HEK293T (cell line): ENCODE data around the gene ZNF215.

Experiments used
- CTCF ChIA-PET: fragments of 350-600 bp; formaldehyde crosslinking; extraction: SDS; loops from one replicate; lab custom pipeline; 2021; ENCODE audit warnings: antibody characterized with exemption, inconsistent platforms; lab: Yijun Ruan, JAX
- POLR2A ChIA-PET: fragments of 350-600 bp; formaldehyde crosslinking; extraction: SDS; loops from one replicate; lab custom pipeline; 2020; ENCODE audit warnings: antibody characterized with exemption, inconsistent platforms; lab: Yijun Ruan, JAX
- DNase-seq: peaks from one replicate; pipeline ENCODE4 v3.0.0; 2012; ENCODE audit warnings: mixed read lengths; ENCODE audit errors: extremely low spot score
- ARNT ChIP-seq: fragments of 450-650 bp; IDR thresholded peaks from 2 replicates; pipeline ENCODE4 v1.6.1; 2017; ENCODE audit warnings: mild to moderate bottlenecking
- BHLHE40 ChIP-seq: fragments of 450-650 bp; IDR thresholded peaks from 2 replicates; pipeline ENCODE4 v1.6.1; 2016; ENCODE audit warnings: mild to moderate bottlenecking, moderate library complexity, borderline replicate concordance
- CTBP1 ChIP-seq: fragments of 450-650 bp; IDR thresholded peaks from 2 replicates; pipeline ENCODE4 v1.6.1; 2016; ENCODE audit warnings: borderline replicate concordance
- ELF4 ChIP-seq: fragments of 450-650 bp; IDR thresholded peaks from 2 replicates; pipeline ENCODE4 v1.6.1; 2017; ENCODE audit warnings: antibody characterized with exemption
- FOXA1 ChIP-seq: fragments of 450-650 bp; IDR thresholded peaks from 2 replicates; pipeline ENCODE4 v1.6.1; 2016; ENCODE audit warnings: mild to moderate bottlenecking
- FOXK2 ChIP-seq: fragments of 450-650 bp; IDR thresholded peaks from 2 replicates; pipeline ENCODE4 v1.6.1; 2016; ENCODE audit warnings: mild to moderate bottlenecking
- FOXM1 ChIP-seq: fragments of 450-650 bp; IDR thresholded peaks from 2 replicates; pipeline ENCODE4 v1.6.1; 2017; ENCODE audit warnings: mild to moderate bottlenecking, borderline replicate concordance
- HDGF ChIP-seq: fragments of 450-650 bp; IDR thresholded peaks from 2 replicates; pipeline ENCODE4 v1.6.1; 2017; ENCODE audit warnings: antibody characterized with exemption, borderline replicate concordance
- L3MBTL2 ChIP-seq: fragments of 450-650 bp; conservative IDR thresholded peaks from 2 replicates; pipeline ENCODE4 v1.6.1; 2016; ENCODE audit warnings: mild to moderate bottlenecking
- LEF1 ChIP-seq: fragments of 450-650 bp; IDR thresholded peaks from 2 replicates; pipeline ENCODE4 v1.6.1; 2017; ENCODE audit warnings: mild to moderate bottlenecking, borderline replicate concordance
- NFRKB ChIP-seq: fragments of 450-650 bp; IDR thresholded peaks from 2 replicates; pipeline ENCODE4 v1.6.1; 2016; ENCODE audit warnings: mild to moderate bottlenecking, moderate library complexity
- SP1 ChIP-seq: fragments of 450-650 bp; IDR thresholded peaks from 2 replicates; pipeline ENCODE4 v1.6.1; 2017
- SUZ12 ChIP-seq: fragments of 450-650 bp; IDR thresholded peaks from 2 replicates; pipeline ENCODE4 v1.6.1; 2016; ENCODE audit warnings: mild to moderate bottlenecking
- TARDBP ChIP-seq: fragments of 450-650 bp; IDR thresholded peaks from 2 replicates; pipeline ENCODE4 v1.6.1; 2016
- ZNF384 ChIP-seq: fragments of 450-650 bp; IDR thresholded peaks from 2 replicates; pipeline ENCODE4 v1.6.1; 2016
- TF ChIP-seq, protein P1 (sequence below): fragments of 450-650 bp; IDR thresholded peaks from 2 replicates; pipeline ENCODE4 v1.6.1; 2016

The ZNF215 gene

DNA sequence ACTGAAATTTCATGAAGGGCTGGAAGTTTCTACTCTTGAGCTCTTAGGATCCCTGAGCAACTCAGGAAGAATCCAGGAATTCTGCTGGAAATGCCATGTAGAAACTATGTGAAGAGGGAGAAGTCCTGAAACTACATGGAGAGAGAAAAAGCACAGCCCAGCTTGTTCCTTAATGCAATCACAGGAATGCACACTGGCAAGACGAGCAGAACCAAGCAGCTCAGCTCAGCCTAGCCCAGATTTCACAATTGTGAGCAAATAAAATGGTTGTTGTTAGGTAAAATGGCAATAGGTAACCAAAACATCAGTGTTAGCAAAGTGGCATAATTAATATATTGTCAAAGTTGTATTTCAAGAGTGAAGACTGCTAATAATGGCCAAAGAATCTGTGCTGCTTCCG is 65.8 kb downstream of the ZNF215 start:
- TF ChIP-seq FOXM1: no peak
- TF ChIP-seq LEF1: no peak
- no peak for TF ChIP-seq ZNF384
- no peak for TF ChIP-seq TARDBP
- no peak for TF ChIP-seq L3MBTL2
- no peak for TF ChIP-seq ARNT
- no peak for TF ChIP-seq HDGF
- TF ChIP-seq FOXA1: no peak
- no peak for DNase-seq
- POLR2A ChIA-PET: no interaction called here
- CTCF ChIA-PET: interaction anchor here (2.1 kb wide), 1 partner anchor 179 kb away, joined by 5 read pairs; no protein-coding TSS in a partner anchor

GRCh38 chr11:6992457-6993417 is 66.5 kb downstream of the ZNF215 start:
- TF ChIP-seq, protein P1, sequence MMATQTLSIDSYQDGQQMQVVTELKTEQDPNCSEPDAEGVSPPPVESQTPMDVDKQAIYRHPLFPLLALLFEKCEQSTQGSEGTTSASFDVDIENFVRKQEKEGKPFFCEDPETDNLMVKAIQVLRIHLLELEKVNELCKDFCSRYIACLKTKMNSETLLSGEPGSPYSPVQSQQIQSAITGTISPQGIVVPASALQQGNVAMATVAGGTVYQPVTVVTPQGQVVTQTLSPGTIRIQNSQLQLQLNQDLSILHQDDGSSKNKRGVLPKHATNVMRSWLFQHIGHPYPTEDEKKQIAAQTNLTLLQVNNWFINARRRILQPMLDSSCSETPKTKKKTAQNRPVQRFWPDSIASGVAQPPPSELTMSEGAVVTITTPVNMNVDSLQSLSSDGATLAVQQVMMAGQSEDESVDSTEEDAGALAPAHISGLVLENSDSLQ: 0 out of 2 replicates have a peak, but pooled peaks have one; percentile 37
- TF ChIP-seq ARNT: no peak
- TF ChIP-seq L3MBTL2: 0 out of 2 replicates have a peak, but pooled peaks have one; percentile 25
- ChIA-PET CTCF (interaction anchor here (2.1 kb wide), 1 partner anchor 180 kb away, joined by 5 read pairs; no protein-coding TSS in a partner anchor), POLR2A (interaction anchor here (0.7 kb wide), 1 partner anchor 66 kb away, joined by 3 read pairs; the partner anchor contains the start of gene ZNF215)
- DNase-seq: no peak

DNA sequence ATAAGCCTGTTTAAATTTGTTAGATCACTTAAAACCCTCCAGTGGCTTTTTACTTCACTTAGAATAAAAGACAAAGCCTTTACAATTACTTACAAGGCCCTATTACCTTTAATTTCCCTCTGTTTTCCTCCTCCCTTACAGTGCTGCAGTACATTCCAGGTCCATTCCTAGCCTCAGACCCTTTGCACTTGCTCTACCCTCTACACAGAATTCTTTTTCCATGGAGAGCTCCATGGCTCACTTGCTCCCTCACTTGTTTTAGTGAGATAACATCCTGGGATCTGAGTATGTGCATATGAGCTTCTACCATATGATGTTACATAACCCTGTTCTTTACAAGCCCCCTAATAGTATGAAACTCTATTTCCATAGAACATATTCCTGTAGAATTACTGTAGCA is 69.5 kb downstream of the ZNF215 start:
- TF ChIP-seq NFRKB (no peak), TARDBP (no peak), SUZ12 (no peak), CTBP1 (no peak), BHLHE40 (no peak), FOXM1 (no peak), FOXA1 (no peak), FOXK2 (no peak), L3MBTL2 (no peak), ELF4 (no peak), SP1 (no peak), ZNF384 (no peak), HDGF (no peak), ARNT (no peak), LEF1 (no peak)
- TF ChIP-seq, protein P1: no peak
- no peak for DNase-seq
- CTCF ChIA-PET: no interaction called here
- POLR2A ChIA-PET: no interaction called here

DNA sequence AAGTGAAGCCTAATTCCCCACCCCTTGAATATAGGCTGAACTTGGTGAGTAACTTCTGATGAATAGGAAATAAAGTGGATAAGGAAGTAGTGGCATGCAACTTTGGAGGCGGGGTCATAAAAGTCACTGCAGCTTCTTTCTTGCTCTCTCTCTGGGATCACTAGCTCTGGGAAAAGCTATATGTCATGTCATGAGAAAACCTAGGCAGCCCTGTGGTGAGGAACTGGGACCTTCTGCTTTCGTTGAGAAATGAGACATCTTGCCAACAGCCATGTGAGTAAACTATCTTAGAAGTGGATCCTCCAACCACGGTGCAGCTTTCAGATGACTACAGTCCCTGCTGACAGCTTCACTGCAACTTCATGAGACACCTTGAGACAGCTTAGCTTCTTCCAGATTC is 78.3 kb downstream of the ZNF215 start:
- POLR2A ChIA-PET: no interaction called here
- TF ChIP-seq FOXK2 (no peak), ARNT (no peak)
- DNase-seq: no peak
- CTCF ChIA-PET: no interaction called here
